ENCODE data around the gene SPEM2.

Gene SPEM2

DNA sequence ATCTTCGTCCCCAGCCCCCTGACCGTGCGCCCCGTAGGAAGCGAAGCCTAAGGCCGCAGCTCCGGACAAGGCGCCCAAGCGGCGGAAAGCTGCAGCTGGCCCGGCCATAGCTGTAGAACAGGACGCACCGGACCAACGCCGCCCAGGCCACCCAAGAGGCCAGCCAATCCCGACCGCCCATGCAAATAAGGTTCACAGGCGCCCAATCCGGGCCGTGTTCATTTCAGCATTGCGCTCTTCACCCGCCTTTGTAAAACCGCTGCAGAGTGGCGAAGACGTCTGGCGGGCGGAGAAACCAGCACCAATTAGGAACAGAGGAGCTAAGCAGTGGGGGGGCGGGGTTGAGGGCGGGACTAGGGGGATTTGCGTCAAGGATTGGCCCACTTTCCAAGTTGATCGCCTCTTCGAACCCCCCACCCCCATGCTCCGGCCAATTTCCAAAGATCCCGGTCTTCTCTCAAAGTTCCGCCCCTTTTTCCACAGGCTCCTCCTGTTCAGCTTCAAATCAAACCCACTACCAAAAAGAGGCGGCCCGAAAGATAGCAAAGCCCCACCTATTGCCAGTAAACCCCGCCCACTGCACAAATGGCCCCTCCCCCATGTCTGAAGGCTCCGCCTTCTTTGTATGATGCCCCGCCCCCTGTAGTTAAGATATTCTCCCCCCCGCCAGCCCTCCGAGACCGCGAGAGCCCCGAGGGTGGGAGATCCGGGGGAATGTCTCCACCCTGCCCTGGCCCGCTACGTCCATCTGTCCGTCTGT, 21.3 kb upstream of the SPEM2 start, which contains the start of gene TMEM256:
TSS of gene TMEM256 (minus strand) at position 121 of the 760 bp plus-strand sequence. CDS start at position 108, 13 bp downstream.
- DNase-seq (ENCODE audit: low spot score): peak; percentile 98

DNA sequence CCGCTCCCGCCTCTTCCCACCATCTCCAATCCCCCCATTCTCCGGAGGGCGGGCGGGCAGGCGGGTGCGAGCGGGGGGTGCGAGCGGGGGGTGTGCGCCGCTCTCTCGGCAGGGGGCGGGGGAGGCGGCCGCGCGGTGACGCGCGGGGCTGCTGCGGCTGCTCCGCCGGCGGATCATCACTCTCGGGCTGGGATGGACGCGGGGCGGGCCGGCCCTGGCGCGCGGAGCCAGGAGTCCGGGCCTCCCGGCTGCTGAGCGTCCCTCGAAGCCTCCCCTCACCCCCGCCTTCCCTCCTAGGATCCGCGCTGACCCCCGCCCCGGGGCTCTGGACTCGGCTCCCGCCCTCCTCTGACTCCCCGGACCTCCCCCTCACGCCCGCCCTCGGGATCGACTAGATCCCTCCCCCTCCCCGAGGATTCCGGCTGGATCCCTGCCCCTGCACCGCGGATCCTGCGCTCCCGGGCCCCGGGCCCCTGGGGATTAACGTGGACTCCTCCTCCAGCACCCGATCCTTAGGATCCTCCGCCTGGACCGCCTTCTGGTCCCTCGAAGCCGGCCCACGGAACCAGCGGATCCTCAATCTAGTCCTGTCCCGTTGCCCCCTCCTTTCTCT, 20.6 kb upstream of the SPEM2 start:
- peak; percentile 73 for DNase-seq (ENCODE audit: low spot score)

DNA sequence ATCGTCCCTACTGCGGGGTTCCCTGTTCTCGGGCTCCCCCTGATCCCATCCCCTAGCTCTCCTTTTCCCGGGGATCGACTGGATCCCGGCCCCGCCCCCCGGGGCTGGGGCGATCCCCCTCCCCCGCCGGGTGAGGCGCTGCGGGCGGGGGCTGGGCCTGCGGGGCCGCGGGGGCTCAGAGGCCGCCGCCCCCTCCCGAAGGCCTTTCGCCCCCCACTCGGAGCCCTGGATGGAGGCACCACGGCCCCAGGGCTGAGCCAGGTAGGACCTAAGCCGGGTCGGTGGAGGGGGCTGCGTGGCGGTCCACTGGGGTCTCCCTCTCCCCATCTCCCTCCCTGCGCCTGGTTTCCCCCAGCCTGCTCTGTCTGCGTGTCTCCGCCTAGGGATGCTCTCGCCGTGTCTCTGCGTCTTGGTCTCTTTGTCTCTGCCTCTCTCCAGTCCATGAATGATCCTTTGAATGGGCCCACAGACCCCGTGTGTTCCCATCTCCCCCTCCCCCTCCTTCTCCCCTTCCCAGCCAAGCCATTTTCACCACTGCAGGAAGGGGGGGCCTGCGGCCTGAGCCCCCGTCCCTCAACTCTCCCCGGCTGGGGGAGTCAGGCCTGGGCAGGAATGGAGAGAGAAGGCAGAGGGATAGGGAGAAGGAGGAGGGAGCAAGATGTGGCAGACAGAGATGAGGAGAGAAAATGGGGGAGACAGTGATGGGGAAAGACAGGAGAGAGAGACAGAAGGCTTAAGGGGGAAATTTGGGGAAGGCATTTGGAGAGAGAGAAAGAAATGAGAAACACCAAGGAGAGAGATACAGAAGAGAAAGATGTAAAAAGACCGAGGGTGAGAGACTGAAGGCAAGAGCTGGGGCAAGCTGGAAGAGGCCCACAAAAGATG, 19.8 kb upstream of the SPEM2 start:
- no peak for DNase-seq (ENCODE audit: low spot score)

DNA sequence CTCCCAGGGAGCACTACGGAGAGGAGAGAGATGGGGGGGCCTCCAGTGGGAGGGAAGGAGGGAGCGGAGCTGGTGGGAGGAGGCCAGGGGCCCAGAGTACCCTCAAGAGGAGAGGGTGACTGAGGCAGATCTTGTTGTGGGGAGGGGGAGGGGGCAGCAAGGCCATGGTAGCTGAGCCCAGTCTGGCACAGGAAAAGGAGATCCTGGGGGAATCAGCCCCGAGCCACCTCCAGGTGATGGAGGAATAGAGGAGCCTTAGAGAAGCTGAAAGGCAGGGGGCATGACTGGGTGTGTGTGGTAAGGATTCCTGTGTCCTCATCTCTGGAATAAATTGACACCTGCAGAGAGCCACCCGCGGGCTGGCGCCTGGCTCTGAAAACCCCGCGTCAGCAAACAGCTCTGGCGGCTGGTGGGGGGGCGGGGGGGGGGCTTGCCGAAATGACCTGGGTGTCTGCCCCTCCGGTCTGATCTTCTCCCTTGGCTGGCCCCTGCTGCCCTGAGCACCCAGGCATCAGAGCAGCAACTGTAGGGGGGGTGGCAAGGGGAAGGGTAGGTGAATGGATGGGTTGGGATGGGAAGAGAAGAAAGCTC, 19.1 kb upstream of the SPEM2 start:
- DNase-seq (ENCODE audit: low spot score): no peak

DNA sequence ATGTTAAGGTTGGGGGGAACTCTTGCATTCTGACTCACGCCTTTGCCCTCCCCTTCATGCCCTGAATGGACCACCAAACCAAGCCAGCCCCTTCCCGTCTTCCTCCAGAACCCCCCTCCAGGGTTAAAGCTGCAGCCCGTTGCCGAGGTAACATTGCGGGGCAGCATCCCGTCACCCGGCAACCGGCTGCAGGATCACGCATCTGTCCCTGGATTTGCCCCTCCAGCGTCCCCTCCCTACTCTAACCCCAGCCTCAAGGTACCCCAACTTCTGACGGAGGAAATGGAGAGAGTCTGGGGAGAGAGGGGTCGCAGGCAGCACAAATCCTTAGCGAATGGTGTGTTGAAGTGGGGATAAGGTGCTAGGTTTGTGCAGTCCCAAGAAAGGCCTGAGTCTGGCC, 18.3 kb upstream of the SPEM2 start:
- no peak for DNase-seq (ENCODE audit: low spot score)

DNA sequence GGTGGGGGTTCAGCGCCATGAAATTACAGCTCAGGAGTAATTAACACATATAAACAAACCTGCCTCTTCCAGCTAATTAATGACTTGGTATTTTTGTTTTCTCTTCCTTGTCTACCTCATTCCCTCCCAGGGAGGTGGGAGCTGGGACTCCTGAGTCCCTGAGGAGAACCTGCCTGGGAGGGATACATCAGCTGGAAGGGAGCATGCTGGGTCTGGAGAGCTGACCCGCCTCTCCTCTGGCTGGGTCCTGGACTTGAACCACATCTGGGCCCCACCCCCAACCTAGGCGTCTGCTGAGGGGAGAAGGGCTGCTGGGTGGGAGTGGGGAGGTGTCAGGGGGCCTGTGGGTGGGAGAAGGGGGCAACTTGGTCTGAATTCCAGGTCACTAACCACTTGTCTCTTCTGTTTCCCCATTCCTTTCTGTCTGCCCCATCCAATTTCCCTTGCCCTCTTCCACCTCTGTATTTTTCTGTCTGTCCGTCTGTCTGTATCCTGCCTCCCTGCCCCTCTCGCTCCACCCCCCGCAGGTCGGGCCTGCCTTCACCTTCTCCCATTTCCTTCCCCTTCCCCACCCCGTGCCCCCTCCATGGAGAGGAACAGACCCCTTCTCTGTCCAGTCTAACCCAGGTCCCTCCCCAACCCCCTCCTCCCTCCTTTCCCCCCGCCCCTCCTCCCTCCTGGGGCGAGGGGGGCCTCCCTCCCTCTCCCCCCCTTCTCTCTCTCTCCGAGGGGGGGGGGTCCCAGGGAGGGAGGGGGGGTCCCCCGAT, 17.7 kb upstream of the SPEM2 start, which contains the start of gene NLGN2:
TSS of gene NLGN2 (plus strand) at position 361 of the 767 bp plus-strand sequence. CDS start 411 bp downstream, outside the sequence.
- DNase-seq (ENCODE audit: low spot score): no peak

DNA sequence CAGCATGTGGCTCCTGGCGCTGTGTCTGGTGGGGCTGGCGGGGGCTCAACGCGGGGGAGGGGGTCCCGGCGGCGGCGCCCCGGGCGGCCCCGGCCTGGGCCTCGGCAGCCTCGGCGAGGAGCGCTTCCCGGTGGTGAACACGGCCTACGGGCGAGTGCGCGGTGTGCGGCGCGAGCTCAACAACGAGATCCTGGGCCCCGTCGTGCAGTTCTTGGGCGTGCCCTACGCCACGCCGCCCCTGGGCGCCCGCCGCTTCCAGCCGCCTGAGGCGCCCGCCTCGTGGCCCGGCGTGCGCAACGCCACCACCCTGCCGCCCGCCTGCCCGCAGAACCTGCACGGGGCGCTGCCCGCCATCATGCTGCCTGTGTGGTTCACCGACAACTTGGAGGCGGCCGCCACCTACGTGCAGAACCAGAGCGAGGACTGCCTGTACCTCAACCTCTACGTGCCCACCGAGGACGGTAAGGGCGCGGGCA, 17.1 kb upstream of the SPEM2 start:
- no peak for DNase-seq (ENCODE audit: low spot score)

DNA sequence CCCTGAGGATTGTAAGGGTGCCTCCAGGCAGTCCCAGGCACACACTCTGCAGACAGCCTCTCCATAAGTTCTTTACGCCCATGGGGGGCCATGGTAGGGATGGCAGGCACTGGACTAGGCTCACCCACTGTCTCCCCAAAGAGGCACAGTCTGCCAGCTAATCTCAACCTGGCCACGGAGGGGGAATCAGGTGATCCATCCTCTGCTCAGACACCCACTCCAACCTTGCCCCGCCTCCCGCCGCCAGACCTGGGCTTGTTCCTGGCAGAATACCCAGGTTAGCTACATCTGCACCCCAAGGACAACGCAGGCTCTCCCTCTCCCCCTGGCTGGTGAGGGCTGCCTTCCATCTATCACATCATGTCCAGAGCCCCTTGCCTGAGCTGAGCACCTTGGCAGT, 16.6 kb upstream of the SPEM2 start:
- DNase-seq (ENCODE audit: low spot score): no peak

DNA sequence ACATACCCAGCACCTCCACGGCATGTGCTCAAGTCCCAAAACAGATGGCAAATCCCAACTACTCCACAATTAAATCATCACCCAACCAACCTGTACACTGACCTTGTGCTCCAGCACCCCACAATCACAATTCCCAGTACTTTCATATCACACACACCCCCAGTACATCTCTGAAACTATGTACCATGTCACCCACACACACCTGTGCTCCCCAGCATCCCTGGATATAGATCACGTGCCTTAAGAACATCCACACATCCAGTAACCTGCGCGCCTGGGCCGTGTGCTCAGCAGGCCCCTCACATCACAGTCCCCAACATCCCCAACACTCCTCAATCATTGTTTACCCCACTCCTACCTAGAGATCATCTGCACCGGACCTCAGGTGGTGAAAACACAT, 15.7 kb upstream of the SPEM2 start:
- no peak for DNase-seq (ENCODE audit: low spot score)

DNA sequence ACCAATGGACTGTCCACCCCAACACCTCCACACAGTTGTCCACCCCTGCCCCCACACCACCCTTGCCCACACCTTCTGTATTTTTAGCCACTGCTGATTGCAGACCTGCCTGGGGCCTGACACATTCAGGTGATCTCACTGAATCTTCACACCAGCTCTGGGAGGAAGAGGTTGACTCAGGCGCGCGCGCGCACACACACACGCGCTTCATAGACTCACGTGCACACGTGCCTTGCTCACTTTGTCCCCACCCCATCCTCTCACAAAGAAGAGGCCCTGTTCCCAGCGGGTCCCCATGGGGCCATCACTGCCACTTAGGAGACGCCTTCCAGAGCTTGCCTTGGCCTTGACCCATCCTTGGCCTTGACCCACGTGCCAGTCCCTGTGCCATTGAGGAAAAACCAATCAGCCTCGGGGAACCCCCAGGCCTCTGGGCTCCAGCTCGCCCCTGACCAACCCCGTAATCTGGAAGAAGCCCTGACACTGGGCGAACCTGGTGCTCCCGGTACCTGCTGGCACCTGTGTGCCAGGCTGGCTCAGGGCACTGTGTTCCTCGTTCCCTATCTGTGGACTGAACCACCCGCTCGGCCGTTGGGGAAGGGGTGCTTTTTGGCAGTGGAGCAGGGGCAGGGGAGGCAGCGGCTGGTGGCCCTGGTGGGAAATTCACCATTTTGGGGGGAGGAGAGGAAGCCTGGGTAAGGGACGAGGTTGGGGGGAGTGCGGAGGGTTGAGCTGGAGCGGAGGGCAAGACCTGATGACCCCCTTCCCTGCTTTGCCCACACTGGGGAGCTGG, 14.6 kb upstream of the SPEM2 start:
- DNase-seq (ENCODE audit: low spot score): no peak

DNA sequence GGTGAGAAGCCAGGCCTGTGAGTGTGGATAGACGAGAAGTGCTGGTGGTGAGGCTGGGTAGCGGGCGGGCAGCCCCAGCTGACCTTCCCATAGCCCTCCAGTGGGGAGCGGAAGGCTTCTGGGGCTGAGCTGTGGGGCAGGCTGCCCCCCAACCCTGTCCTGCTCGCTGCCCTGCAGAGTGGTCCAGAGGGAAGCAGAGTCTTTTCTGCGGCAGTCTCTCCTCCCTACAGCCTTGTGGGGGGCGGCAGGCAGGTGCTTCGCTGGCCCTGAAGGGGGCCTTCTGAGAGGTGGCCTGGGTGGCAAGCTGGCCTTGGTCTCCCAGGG, 14.0 kb upstream of the SPEM2 start:
- DNase-seq (ENCODE audit: low spot score): no peak

DNA sequence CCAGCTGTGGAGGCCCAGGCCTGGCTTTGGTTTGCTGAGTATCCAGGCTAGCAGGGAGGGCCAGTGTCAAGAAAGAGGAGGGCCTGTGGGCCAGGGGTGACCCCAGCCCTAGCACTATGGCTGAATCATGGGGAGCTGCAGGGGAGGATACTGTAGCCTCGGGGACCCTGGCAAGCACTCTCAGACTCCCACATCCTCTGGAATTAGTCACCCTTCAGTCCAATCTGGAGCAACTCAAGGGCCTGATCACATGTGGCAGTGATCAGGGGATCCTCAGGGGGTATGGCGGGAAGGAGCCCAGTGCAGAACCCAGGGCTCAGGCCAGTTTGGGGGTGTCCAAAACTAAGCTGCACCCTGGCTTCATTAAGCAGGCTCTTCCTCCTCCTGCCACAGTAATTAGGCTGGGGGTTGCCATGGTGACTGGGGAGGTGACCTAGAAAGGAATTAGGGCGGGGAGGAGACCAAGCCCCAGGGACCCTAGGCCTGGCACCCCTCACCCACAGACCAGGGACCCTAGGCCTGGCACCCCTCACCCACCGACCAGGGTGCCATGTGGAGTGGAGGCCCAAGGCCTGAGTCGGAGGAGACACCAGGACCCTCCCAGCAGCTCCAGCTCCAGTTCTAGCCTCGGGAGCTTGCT, 11.9 kb upstream of the SPEM2 start:
- peak; percentile 79 for DNase-seq (ENCODE audit: low spot score)

DNA sequence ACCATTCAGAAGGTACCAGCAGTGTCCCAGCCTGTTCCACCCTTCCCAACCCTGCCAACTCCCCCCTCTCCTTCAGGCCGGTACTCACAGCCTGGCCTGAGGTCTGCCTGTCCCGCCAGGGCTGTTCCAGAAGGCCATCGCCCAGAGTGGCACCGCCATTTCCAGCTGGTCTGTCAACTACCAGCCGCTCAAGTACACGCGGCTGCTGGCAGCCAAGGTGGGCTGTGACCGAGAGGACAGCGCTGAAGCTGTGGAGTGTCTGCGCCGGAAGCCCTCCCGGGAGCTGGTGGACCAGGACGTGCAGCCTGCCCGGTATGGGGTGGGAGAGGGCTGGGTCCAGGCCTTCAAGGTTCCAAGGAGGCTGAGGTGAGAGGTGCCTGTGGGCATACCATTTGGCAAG, 10.6 kb upstream of the SPEM2 start:
- no peak for DNase-seq (ENCODE audit: low spot score)

DNA sequence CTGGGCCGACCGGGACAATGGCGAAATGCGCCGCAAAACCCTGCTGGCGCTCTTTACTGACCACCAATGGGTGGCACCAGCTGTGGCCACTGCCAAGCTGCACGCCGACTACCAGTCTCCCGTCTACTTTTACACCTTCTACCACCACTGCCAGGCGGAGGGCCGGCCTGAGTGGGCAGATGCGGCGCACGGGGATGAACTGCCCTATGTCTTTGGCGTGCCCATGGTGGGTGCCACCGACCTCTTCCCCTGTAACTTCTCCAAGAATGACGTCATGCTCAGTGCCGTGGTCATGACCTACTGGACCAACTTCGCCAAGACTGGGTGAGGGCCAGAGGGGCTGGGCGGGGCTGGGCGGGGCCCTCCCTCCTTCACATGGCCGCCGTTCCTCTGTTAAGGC, 9.6 kb upstream of the SPEM2 start:
- no peak for DNase-seq (ENCODE audit: low spot score)

DNA sequence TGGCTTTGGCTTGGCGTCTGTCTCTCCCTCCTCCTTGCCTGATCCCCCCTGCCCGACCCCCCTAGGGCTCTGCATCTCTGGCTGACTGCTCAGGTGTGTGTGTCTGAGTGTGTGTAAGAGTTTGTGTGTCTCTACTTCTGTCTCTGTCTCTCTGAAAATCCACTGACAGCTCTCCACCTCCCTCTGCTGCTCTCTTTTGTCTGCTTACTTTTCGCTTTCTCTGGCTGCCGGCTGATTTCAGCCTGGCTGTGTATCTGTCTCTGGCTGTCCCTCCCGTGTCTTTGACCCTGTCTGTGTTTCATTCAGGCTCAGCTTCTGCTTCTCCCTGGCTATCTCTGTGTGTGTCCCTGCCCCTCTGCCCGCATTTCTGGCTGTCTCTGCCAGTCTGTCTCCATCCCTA, 9.1 kb upstream of the SPEM2 start:
- no peak for DNase-seq (ENCODE audit: low spot score)

DNA sequence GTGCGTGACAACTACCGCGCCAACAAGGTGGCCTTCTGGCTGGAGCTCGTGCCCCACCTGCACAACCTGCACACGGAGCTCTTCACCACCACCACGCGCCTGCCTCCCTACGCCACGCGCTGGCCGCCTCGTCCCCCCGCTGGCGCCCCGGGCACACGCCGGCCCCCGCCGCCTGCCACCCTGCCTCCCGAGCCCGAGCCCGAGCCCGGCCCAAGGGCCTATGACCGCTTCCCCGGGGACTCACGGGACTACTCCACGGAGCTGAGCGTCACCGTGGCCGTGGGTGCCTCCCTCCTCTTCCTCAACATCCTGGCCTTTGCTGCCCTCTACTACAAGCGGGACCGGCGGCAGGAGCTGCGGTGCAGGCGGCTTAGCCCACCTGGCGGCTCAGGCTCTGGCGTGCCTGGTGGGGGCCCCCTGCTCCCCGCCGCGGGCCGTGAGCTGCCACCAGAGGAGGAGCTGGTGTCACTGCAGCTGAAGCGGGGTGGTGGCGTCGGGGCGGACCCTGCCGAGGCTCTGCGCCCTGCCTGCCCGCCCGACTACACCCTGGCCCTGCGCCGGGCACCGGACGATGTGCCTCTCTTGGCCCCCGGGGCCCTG, 8.3 kb upstream of the SPEM2 start:
- DNase-seq (ENCODE audit: low spot score): no peak

DNA sequence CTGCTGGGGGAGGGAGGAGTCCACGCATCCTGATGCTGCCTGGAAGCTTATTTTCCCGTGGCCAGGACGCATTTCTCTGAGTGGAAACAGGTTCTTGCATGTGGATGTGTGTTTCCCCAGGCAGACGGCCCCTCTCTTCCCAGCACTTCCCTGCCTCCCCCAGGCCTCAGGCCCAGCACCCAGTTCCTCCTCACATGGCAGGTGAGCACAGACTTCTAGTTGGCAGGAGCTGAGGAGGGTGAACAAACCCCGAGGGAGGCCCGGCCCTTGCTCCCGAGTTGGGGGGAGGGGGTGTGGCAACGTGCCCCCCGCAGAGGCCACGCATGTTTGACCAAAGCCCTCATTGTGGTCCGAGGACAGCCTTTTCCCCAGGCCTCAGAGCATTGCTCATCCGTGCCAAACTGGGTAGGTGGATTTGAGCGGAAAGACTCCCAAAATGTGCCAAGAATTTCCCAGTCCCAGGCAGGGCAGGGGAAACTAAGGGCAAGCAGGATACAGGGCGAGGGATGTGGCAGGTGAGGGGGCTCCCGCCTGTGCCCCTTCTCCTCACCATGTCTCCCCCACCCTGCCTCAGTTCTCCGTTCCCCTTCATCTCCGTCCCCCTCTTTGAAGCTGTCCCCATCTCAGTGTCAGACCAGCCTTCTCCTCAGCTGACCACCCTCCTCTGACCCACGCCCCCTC, 6.8 kb upstream of the SPEM2 start:
- no peak for DNase-seq (ENCODE audit: low spot score)

DNA sequence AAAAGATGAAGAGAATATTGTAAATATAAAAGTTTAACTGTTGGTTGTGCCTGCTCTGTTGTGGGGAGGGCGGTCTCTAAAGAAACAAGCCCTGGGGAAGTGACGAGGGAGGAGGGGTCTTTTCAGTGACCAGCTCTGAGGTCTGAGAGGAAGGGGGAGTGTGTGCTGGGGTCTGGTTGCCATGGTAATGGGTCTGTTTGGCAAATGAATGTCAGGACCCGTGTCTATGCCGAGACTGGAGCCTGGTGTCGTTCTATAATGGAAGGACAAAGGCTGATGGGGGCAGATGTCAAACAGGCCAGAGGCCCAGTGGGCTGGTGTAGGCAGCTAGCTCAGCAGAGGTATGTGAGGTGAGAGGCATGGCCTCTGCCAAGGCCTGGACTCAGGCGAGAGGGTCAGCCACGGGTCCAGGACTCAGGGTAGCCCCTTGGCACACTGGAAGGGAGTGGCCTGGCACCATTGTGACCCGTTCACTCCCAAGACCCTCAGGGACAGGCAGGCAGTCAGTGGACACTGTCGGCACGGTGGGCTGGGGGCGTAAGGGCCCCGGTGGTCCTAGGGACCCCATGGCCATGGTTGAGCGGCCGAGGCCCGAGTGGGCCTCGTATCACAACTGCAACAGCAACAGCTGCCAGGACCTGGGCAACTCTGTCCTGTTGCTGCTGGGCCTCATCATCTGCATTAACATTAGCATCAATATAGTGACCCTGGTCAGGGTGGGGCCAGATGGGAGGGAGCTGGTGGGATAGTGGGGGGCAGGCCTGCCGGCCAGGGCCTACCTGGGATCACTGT, 5.4 kb upstream of the SPEM2 start, which contains the start of gene SPEM1:
TSS of gene SPEM1 (plus strand) at position 506 of the 792 bp plus-strand sequence. CDS start at position 567, 61 bp downstream.
- no peak for DNase-seq (ENCODE audit: low spot score)
